ENCODE measurements around the gene PCMT1.
"Not testable (repeated sequence)": the region's sequence is repeated elsewhere in the genome, so short reads cannot be mapped to it uniquely, and the experiment has no call there.

PCMT1 gene

GRCh38 chr6:149749594-149750135 is at the start of gene PCMT1:
TSS of gene PCMT1 (plus strand) at chr6:149749741. CDS start at chr6:149749902, 161 bp downstream.
- peak; percentile 70 to 90 (median 79) for DNase-seq (ENCODE audit: low read depth in 4 of 4, low spot score in 1 of 4)

- DNase-seq (ENCODE audit: low read depth in 4 of 4, low spot score in 1 of 4), result no peak
Observed at GRCh38 chr6:149701714-149702113, 47.8 kb upstream of the PCMT1 start.

- DNase-seq (ENCODE audit: low read depth in 4 of 4, low spot score in 1 of 4), result no peak
Observed at GRCh38 chr6:149711711-149712110, 37.8 kb upstream of the PCMT1 start.

GRCh38 chr6:149714442-149714841 is 35.1 kb upstream of the PCMT1 start:
- DNase-seq (ENCODE audit: low read depth in 4 of 4, low spot score in 1 of 4), result no peak

GRCh38 chr6:149716181-149716963 is 33.2 kb upstream of the PCMT1 start:
- DNase-seq (ENCODE audit: low read depth in 4 of 4, low spot score in 1 of 4), result no peak

- no peak for DNase-seq (ENCODE audit: low read depth in 4 of 4, low spot score in 1 of 4)
Observed at GRCh38 chr6:149717255-149717587, 32.3 kb upstream of the PCMT1 start.

- peak; percentile 82 to 90 (median 86) for DNase-seq (ENCODE audit: low read depth in 4 of 4, low spot score in 1 of 4)
Observed at GRCh38 chr6:149717588-149718458, 31.7 kb upstream of the PCMT1 start, which contains the start of gene LATS1. TSS of gene LATS1 (minus strand) at chr6:149718101. CDS start at chr6:149702126, 15,975 bp downstream.

- no peak for DNase-seq (ENCODE audit: low read depth in 4 of 4, low spot score in 1 of 4)
Observed at GRCh38 chr6:149719531-149719930, 30.0 kb upstream of the PCMT1 start.

GRCh38 chr6:149723262-149723661 is 26.3 kb upstream of the PCMT1 start:
- DNase-seq (ENCODE audit: low read depth in 4 of 4, low spot score in 1 of 4), result no peak

- no peak for DNase-seq (ENCODE audit: low read depth in 4 of 4, low spot score in 1 of 4)
Observed at GRCh38 chr6:149723771-149724417, 25.6 kb upstream of the PCMT1 start.

GRCh38 chr6:149725785-149726184 is 23.8 kb upstream of the PCMT1 start:
- no peak for DNase-seq (ENCODE audit: low read depth in 4 of 4, low spot score in 1 of 4)

- DNase-seq (ENCODE audit: low read depth in 4 of 4, low spot score in 1 of 4), result no peak
Observed at GRCh38 chr6:149727793-149728498, 21.6 kb upstream of the PCMT1 start.

- no peak for DNase-seq (ENCODE audit: low read depth in 4 of 4, low spot score in 1 of 4)
Observed at GRCh38 chr6:149728499-149729234, 20.9 kb upstream of the PCMT1 start.

GRCh38 chr6:149729824-149730223 is 19.7 kb upstream of the PCMT1 start:
- no peak for DNase-seq (ENCODE audit: low read depth in 4 of 4, low spot score in 1 of 4)

GRCh38 chr6:149733089-149733720 is 16.3 kb upstream of the PCMT1 start:
- no peak for DNase-seq (ENCODE audit: low read depth in 4 of 4, low spot score in 1 of 4)

GRCh38 chr6:149734915-149735314 is 14.6 kb upstream of the PCMT1 start:
- no peak for DNase-seq (ENCODE audit: low read depth in 4 of 4, low spot score in 1 of 4)

- not testable (repeated sequence) for DNase-seq (ENCODE audit: low read depth in 4 of 4, low spot score in 1 of 4)
Observed at GRCh38 chr6:149745252-149745651, 4.3 kb upstream of the PCMT1 start.

- DNase-seq (ENCODE audit: low read depth in 4 of 4, low spot score in 1 of 4), result peak; percentile 87 to 92 (median 90)
Observed at GRCh38 chr6:149746147-149746946, 3.2 kb upstream of the PCMT1 start, which contains the start of gene NUP43. TSS of gene NUP43 (minus strand) at chr6:149746529. CDS start at chr6:149746495, 34 bp downstream.
